GM12874 (cell line): ENCODE measurements around the gene NOP14.

Experiments
- TF ChIP-seq, protein P1 (sequence below): IDR thresholded peaks from 2 replicates; pipeline ENCODE4 v1.5.1; 2011; ENCODE audit warnings: low read depth, mild to moderate bottlenecking, control low read depth, low read length, moderate library complexity; ENCODE audit not compliant: insufficient read depth

NOP14 gene

GRCh38 chr4:2948895-2949781 lies 14.1 kb downstream of the NOP14 start:
- TF ChIP-seq, protein P1, sequence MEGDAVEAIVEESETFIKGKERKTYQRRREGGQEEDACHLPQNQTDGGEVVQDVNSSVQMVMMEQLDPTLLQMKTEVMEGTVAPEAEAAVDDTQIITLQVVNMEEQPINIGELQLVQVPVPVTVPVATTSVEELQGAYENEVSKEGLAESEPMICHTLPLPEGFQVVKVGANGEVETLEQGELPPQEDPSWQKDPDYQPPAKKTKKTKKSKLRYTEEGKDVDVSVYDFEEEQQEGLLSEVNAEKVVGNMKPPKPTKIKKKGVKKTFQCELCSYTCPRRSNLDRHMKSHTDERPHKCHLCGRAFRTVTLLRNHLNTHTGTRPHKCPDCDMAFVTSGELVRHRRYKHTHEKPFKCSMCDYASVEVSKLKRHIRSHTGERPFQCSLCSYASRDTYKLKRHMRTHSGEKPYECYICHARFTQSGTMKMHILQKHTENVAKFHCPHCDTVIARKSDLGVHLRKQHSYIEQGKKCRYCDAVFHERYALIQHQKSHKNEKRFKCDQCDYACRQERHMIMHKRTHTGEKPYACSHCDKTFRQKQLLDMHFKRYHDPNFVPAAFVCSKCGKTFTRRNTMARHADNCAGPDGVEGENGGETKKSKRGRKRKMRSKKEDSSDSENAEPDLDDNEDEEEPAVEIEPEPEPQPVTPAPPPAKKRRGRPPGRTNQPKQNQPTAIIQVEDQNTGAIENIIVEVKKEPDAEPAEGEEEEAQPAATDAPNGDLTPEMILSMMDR: peak; percentile 56

DNA sequence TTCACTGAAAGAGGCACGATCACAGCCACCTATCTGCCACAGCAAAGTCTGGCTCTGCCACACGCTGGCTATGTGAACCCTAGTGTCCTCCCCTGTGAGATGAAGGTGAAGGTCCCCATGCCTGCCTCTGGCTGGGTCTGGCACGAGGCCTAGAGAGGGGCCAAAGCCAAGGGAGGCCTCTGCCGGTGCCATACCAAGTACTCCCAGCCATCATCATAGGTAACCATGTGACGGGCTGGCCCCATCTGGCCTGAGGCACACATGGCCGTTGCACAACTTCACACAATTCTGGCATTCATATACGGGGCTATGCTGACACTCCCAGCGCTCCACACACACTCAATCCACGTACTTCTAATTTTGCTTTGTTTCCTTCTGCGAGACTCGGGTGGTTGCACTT lies 15.3 kb downstream of the NOP14 start:
- TF ChIP-seq, protein P1: no peak

GRCh38 chr4:2946812-2947600 lies 16.2 kb downstream of the NOP14 start:
- TF ChIP-seq, protein P1: no peak

GRCh38 chr4:2944586-2945526 lies 18.4 kb downstream of the NOP14 start:
- TF ChIP-seq, protein P1: no peak

DNA sequence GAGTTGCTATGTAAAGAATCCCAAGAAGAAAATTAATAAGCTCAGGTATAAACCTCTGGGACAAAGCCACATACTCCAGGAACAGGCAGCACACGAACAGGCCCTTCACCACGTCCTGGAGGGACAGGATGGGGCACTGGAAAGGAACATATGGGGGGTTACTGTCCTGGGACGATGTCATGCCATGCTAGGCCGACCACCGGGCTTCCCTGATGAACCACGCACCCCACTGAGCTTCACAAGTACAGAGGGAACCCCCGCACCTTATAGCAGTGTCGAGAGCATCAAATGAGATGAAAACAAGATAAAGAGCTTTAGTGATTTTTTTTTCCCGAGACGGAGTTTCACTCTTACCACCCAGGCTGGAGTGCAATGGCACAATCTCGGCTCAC lies 19.1 kb downstream of the NOP14 start:
- TF ChIP-seq, protein P1: no peak

DNA sequence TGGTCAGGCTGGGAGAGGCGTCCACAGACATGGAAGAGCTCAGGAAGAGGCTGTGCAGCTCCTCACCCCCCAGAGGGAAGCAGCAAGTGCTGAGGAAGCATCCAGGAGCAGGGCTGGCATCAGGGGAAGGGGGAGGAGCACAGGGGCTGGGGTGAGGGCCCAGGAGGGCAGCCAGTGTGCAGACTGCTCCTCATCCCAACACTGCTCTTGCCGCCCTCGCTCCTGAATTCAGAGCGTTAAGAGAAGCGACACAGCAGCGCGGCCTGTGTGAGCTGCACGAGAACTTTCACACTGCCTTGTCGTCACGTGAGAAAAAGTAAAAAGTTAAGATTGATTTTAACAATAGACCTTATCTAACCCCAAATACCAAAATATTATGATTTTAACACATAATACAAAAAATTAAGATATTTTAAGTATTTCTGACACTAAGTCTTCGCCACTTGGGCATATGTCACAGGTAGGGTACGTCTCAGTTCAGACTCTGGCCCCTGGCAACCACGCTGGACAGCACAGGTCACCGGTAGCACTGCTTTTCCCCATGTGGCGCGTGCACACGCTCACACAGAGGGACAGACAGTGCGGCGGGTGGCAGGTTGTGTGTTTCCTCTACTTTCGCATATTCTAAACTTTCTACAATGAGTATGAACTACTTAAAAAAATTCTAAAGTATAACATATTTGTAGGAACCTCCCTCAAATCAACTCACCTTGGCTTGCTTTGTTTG lies 19.7 kb downstream of the NOP14 start:
- TF ChIP-seq, protein P1: no peak
